HCT116 (cell line): Measurements from ENCODE around the gene SERGEF.

Experiments
- ATF3 ChIP-seq: IDR thresholded peaks from 2 replicates; pipeline ENCODE4 v1.6.1; 2012
- CBX3 ChIP-seq: IDR thresholded peaks from 2 replicates; pipeline ENCODE4 v1.6.1; 2012; ENCODE audit warnings: low read depth
- CTCF ChIP-seq, 3 experiments: fragments of 200-600 bp in 1 of 3; sonication (generic) in 1 of 3; IDR thresholded peaks in 2 of 3; conservative IDR thresholded peaks in 1 of 3; 2 replicates each; pipeline ENCODE4 v1.5.1; 2012 to 2017; ENCODE audit warnings: low read depth in 2 of 3, low read length in 2 of 3, antibody characterized with exemption in 1 of 3, borderline replicate concordance in 1 of 3, control low read depth in 1 of 3, mild to moderate bottlenecking in 1 of 3, mixed read lengths in 1 of 3, mixed run types in 1 of 3, moderate library complexity in 1 of 3; ENCODE audit not compliant: insufficient read depth in 1 of 3
- EZH2 ChIP-seq: fragments of 200-600 bp; sonication (generic); IDR thresholded peaks from 2 replicates; pipeline ENCODE4 v1.6.1; 2017; ENCODE audit warnings: antibody characterized with exemption, mixed run types
- EZH2phosphoT487 ChIP-seq: fragments of 200-600 bp; IDR thresholded peaks from 2 replicates; pipeline ENCODE4 v1.6.1; 2018; ENCODE audit warnings: antibody characterized with exemption, borderline replicate concordance
- FOSL1 ChIP-seq: IDR thresholded peaks from 2 replicates; pipeline ENCODE4 v1.6.1; 2012; ENCODE audit warnings: low read depth
- JUND ChIP-seq: IDR thresholded peaks from 2 replicates; pipeline ENCODE4 v1.6.1; 2012
- POLR2A ChIP-seq: IDR thresholded peaks from 2 replicates; pipeline ENCODE4 v1.7.0; 2011; ENCODE audit warnings: borderline replicate concordance; ENCODE audit not compliant: insufficient read depth, insufficient read length; ENCODE audit errors: extremely low read depth
- RAD21 ChIP-seq: IDR thresholded peaks from 2 replicates; pipeline ENCODE4 v1.6.1; 2012; ENCODE audit warnings: low read depth, mild to moderate bottlenecking
- SP1 ChIP-seq: IDR thresholded peaks from 2 replicates; pipeline ENCODE4 v1.6.1; 2012; ENCODE audit warnings: low read depth
- SRF ChIP-seq: IDR thresholded peaks from 2 replicates; pipeline ENCODE4 v1.6.1; 2012; ENCODE audit warnings: low read depth
- YY1 ChIP-seq: IDR thresholded peaks from 2 replicates; pipeline ENCODE4 v1.6.1; 2011; ENCODE audit warnings: low read length, low read depth, moderate library complexity, mild to moderate bottlenecking; ENCODE audit not compliant: insufficient replicate concordance; ENCODE audit errors: extremely low read depth
- ZBTB33 ChIP-seq: IDR thresholded peaks from 2 replicates; pipeline ENCODE4 v1.6.1; 2011; ENCODE audit warnings: mild to moderate bottlenecking, low read length, moderate library complexity; ENCODE audit not compliant: insufficient replicate concordance; ENCODE audit errors: extremely low read depth
- TF ChIP-seq, protein P1 (sequence below): IDR thresholded peaks from 2 replicates; pipeline ENCODE4 v1.6.1; 2012; ENCODE audit warnings: low read depth

DNA sequence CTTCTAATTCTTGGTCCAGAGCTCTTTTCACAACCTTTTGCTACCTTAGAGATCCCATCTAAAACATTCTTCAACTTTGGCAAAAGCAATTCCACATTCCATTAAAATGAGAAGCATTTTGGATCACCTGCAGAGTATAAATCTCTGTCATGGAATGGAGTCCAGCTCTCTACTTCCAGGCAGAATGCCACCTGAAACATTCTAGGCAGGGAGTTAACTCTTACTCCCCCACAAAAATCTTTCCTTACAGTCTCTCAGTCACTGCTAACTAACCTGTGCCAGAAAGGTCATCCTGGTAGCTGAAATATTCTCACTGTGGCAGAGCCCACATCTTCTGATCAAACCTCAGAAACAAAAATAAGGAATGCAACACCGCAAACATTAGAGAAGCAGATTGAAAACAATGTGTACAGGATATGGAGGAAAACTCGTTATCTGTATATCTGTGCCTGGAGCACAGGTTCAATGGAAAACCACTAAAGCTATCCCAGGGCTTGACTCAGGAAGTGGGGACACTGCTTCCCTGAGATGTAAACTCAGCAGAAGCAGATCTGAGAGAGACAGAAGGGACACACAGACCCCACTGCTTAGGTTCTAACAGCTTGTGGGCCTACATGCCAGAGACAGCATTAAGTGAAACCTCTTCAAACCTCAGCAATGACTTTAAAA is 199.3 kb downstream of the SERGEF start:
- no peak for TF ChIP-seq ATF3
- no peak for TF ChIP-seq RAD21
- TF ChIP-seq, protein P1, sequence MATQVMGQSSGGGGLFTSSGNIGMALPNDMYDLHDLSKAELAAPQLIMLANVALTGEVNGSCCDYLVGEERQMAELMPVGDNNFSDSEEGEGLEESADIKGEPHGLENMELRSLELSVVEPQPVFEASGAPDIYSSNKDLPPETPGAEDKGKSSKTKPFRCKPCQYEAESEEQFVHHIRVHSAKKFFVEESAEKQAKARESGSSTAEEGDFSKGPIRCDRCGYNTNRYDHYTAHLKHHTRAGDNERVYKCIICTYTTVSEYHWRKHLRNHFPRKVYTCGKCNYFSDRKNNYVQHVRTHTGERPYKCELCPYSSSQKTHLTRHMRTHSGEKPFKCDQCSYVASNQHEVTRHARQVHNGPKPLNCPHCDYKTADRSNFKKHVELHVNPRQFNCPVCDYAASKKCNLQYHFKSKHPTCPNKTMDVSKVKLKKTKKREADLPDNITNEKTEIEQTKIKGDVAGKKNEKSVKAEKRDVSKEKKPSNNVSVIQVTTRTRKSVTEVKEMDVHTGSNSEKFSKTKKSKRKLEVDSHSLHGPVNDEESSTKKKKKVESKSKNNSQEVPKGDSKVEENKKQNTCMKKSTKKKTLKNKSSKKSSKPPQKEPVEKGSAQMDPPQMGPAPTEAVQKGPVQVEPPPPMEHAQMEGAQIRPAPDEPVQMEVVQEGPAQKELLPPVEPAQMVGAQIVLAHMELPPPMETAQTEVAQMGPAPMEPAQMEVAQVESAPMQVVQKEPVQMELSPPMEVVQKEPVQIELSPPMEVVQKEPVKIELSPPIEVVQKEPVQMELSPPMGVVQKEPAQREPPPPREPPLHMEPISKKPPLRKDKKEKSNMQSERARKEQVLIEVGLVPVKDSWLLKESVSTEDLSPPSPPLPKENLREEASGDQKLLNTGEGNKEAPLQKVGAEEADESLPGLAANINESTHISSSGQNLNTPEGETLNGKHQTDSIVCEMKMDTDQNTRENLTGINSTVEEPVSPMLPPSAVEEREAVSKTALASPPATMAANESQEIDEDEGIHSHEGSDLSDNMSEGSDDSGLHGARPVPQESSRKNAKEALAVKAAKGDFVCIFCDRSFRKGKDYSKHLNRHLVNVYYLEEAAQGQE, result no peak
- TF ChIP-seq POLR2A, result no peak
- no peak for TF ChIP-seq CTCF (IDR thresholded peaks at IDR 0.05 in 2 of 3, conservative IDR thresholded peaks at IDR 0.05 in 1 of 3; ENCODE audit: borderline replicate concordance in 1 of 3, insufficient read depth in 1 of 3, low read depth in 2 of 3, low read length in 2 of 3)
- TF ChIP-seq EZH2, result no peak
- no peak for TF ChIP-seq CBX3
- TF ChIP-seq SP1, result no peak
- TF ChIP-seq YY1, result no peak
- TF ChIP-seq FOSL1, result no peak
- TF ChIP-seq EZH2phosphoT487, result no peak
- no peak for TF ChIP-seq SRF
- TF ChIP-seq ZBTB33, result no peak
- no peak for TF ChIP-seq JUND
